H1 (cell line): ENCODE measurements around the gene MAGEB1. TPM values are rescaled to one million over a fixed set of nuclear protein-coding genes. Genes with fewer than 3 reads are reported as not detected.

ENCODE experiments used
- GTF2F1 ChIP-seq: IDR thresholded peaks from 2 replicates; pipeline ENCODE4 v1.6.1; 2012; ENCODE audit warnings: low read depth, low read length, improper control_type of control experiment, borderline replicate concordance
- KDM5A ChIP-seq: fragments of 200-600 bp; IDR thresholded peaks from 2 replicates; pipeline ENCODE4 v1.7.1; 2012; ENCODE audit warnings: mild to moderate bottlenecking, low read length, inconsistent platforms, mixed read lengths
- MAFK ChIP-seq: IDR thresholded peaks from 2 replicates; pipeline ENCODE4 v1.6.1; 2012; ENCODE audit warnings: low read depth, mild to moderate bottlenecking, improper control_type of control experiment, low read length
- SIN3A ChIP-seq, 2 experiments: IDR thresholded peaks in 1 of 2; conservative IDR thresholded peaks in 1 of 2; 2 replicates each; pipeline ENCODE4 v1.6.1; 2011 to 2012; ENCODE audit warnings: low read length in 2 of 2, improper control_type of control experiment in 1 of 2, low read depth in 1 of 2, mild to moderate bottlenecking in 1 of 2
- YY1 ChIP-seq: IDR thresholded peaks from 2 replicates; pipeline ENCODE4 v1.6.1; 2011; ENCODE audit warnings: low read depth, mild to moderate bottlenecking, low read length
- polyA plus RNA-seq, 7 experiments: library from polyadenylated mRNA; depleted of rRNA in 3 of 7; stranded (reverse) in 5 of 7; unstranded in 2 of 7; fragments of >200 nt in 5 of 7; fragments of 200-250 nt in 2 of 7; gene quantifications; 1 replicate in 5 of 7; 2 replicates in 1 of 7; 4 replicates in 1 of 7; pipeline versions ENCODE4 v1.2.1 to v1.2.3, GENCODE V29; 2011 to 2013; ENCODE audit warnings: missing spikeins in 2 of 7, mixed read lengths in 2 of 7
- total RNA-seq: library from RNA; stranded (reverse); fragmentation: NEBNext Ultra II Directional; extraction: Animal tissue kit (Norgen Biotek cat#: 25700); gene quantifications from 2 replicates; pipeline ENCODE4 v1.2.1, GENCODE V29; 2021
- TF ChIP-seq, protein P1 (sequence below), 3 experiments: IDR thresholded peaks; 1 replicate in 2 of 3; 2 replicates in 1 of 3; pipeline versions ENCODE4 v1.5.1 to v1.6.1; 2011; ENCODE audit warnings: low read length in 3 of 3, mild to moderate bottlenecking in 3 of 3, inconsistent platforms in 2 of 3, low read depth in 1 of 3, moderate library complexity in 1 of 3; ENCODE audit not compliant: insufficient read depth in 1 of 3; ENCODE audit errors: control extremely low read depth in 1 of 3
- TF ChIP-seq, protein P2 (sequence below): IDR thresholded peaks from 2 replicates; pipeline ENCODE4 v1.6.1; 2012; ENCODE audit warnings: inconsistent platforms

The MAGEB1 gene
- total and polyA plus RNA-seq, 2 of the 8 experiments (the other 6 are each of a cell fraction or from before 2014, with no cell fraction given) = 0.05 TPM; not detected in 1

DNA sequence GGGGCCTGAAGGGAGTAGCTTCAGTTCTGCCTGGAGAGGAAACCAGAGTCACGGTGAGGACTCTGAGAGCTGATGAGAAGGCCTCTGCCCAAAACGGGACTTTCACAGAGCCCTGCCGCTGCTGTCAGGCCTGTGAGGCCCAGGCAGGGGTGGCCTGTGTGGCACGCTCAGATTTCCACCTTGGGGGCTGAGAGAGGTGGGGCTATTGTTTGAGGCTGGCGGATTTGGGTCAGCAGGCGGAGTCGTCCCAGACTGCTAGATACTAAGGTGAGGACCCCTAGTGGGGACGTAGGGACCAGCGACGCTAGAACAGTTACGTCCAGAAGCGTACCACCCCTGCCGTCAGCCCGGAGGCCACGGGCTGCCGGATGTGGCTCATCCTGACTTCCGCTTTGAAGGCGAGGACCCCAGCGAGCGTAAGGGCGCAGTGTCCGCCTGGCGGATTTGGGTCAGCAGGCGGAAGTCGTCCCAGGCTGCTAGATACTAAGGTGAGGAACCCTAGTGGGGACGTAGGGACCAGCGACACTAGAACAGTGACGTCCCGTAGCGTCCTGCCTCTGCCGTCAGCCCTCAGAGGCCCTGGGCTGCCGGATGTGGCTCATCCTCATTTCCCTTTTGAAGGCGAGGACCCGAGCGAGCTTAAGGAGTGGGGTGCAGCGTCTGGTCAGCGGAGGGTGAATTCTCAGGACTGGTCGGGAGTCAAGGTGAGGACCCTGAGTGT is at the start of gene MAGEB1 (continued):
- TF ChIP-seq GTF2F1 = no peak
- no peak for TF ChIP-seq KDM5A
- TF ChIP-seq YY1 = no peak
- TF ChIP-seq, protein P1, sequence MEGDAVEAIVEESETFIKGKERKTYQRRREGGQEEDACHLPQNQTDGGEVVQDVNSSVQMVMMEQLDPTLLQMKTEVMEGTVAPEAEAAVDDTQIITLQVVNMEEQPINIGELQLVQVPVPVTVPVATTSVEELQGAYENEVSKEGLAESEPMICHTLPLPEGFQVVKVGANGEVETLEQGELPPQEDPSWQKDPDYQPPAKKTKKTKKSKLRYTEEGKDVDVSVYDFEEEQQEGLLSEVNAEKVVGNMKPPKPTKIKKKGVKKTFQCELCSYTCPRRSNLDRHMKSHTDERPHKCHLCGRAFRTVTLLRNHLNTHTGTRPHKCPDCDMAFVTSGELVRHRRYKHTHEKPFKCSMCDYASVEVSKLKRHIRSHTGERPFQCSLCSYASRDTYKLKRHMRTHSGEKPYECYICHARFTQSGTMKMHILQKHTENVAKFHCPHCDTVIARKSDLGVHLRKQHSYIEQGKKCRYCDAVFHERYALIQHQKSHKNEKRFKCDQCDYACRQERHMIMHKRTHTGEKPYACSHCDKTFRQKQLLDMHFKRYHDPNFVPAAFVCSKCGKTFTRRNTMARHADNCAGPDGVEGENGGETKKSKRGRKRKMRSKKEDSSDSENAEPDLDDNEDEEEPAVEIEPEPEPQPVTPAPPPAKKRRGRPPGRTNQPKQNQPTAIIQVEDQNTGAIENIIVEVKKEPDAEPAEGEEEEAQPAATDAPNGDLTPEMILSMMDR (IDR thresholded peaks at IDR 0.05; ENCODE audit: control extremely low read depth in 1 of 3, insufficient read depth in 1 of 3, low read depth in 1 of 3, low read length in 3 of 3) = peak; percentile 43 to 50 (median 47)
- no peak for TF ChIP-seq MAFK
- TF ChIP-seq, protein P2, sequence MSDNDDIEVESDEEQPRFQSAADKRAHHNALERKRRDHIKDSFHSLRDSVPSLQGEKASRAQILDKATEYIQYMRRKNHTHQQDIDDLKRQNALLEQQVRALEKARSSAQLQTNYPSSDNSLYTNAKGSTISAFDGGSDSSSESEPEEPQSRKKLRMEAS = 0 out of 2 replicates have a peak, but pooled peaks have one; percentile 6
- no peak for TF ChIP-seq SIN3A (conservative IDR thresholded peaks at IDR 0.05 in 1 of 2, IDR thresholded peaks at IDR 0.05 in 1 of 2; ENCODE audit: low read depth in 1 of 2, low read length in 2 of 2)
- TF ChIP-seq, all 59 proteins: peak for 3
